Brain microvascular endothelial cell (primary cell): ENCODE measurements around the gene EXOG.

Experiments used
- DNase-seq: peaks from one replicate; pipeline ENCODE4 v3.0.0-alpha.2; 2020
- H3K27ac ChIP-seq: fragments of 250-450 bp; sonication (Bioruptor Pico); 2 replicates; pipeline ENCODE4 v1.5.1; 2020; ENCODE audit warnings: mild to moderate bottlenecking, moderate library complexity
- H3K27me3 ChIP-seq: fragments of 250-450 bp; sonication (Bioruptor Pico); replicated peaks from 2 replicates; pipeline ENCODE4 v1.5.1; 2020; ENCODE audit warnings: mild to moderate bottlenecking
- H3K36me3 ChIP-seq: fragments of 250-450 bp; sonication (Bioruptor Pico); replicated peaks from 2 replicates; pipeline ENCODE4 v1.5.1; 2020; ENCODE audit warnings: mild to moderate bottlenecking
- H3K4me3 ChIP-seq: 2 replicates; pipeline ENCODE4 v1.5.1; 2011; ENCODE audit warnings: low read depth, mild to moderate bottlenecking, control low read depth, low read length, moderate library complexity
- CTCF ChIP-seq: IDR thresholded peaks from 2 replicates; pipeline ENCODE4 v1.5.1; 2011; ENCODE audit warnings: low read depth, mild to moderate bottlenecking, moderate library complexity, low read length, control low read depth, inconsistent platforms; ENCODE audit errors: missing control alignments
- in situ Hi-C: cut with HindIII; loops from 2 replicates; pipeline ENCODE4 v1.10.0; 2017; ENCODE audit warnings: low sequenced_read_pairs, low pct_ligation_motif_present

EXOG gene

GRCh38 chr3:38496131-38496910, at the start of gene EXOG:
EXOG (plus strand) TSS chr3:38496340; CDS start chr3:38496368, 28 bp downstream.
- Histone ChIP-seq H3K4me3 (peak within 1 kb of the TSS; percentile 86), H3K27me3 (no peaks in the 10 kb centered on the region), H3K36me3 (peaks cover 3% of the 10 kb centered on the region), H3K27ac (peak within 1 kb of the TSS; percentile 48)
- in situ Hi-C loops: no loop called here
- TF ChIP-seq CTCF: peak; percentile 88
- peak; percentile 86 for DNase-seq

GRCh38 chr3:38446812-38447211, 49.3 kb upstream of the EXOG start:
- no peak for TF ChIP-seq CTCF
- no peak for DNase-seq
- in situ Hi-C loops: no loop called here
- Histone ChIP-seq H3K27ac (no peak overlapping the region), H3K36me3 (no peaks in the 10 kb centered on the region), H3K4me3 (no peak overlapping the region), H3K27me3 (no peaks in the 10 kb centered on the region)

GRCh38 chr3:38450853-38451252, 45.3 kb upstream of the EXOG start:
- in situ Hi-C loops: no loop called here
- no peak overlapping the region for H3K4me3 ChIP-seq
- no peak for DNase-seq
- no peaks in the 10 kb centered on the region for H3K27me3 ChIP-seq
- H3K36me3 ChIP-seq: no peaks in the 10 kb centered on the region
- TF ChIP-seq CTCF: no peak
- no peak overlapping the region for H3K27ac ChIP-seq

- Histone ChIP-seq H3K27me3 (no peaks in the 10 kb centered on the region), H3K4me3 (peak within 1 kb of the TSS; percentile 67), H3K27ac (no peak within 1 kb of the TSS), H3K36me3 (no peaks in the 10 kb centered on the region)
- in situ Hi-C loops: no loop called here
- peak; percentile 45 for DNase-seq
- TF ChIP-seq CTCF: no peak
Measured at GRCh38 chr3:38453075-38453912, 42.8 kb upstream of the EXOG start, which contains the start of gene ACVR2B. ACVR2B (plus strand) TSS chr3:38453890; CDS start chr3:38454323, 433 bp downstream.

- TF ChIP-seq CTCF: no peak
- Histone ChIP-seq H3K36me3 (no peaks in the 10 kb centered on the region), H3K27me3 (no peaks in the 10 kb centered on the region), H3K4me3 (peak overlapping the region; percentile 67), H3K27ac (no peak overlapping the region)
- no peak for DNase-seq
- in situ Hi-C loops: no loop called here
Measured at GRCh38 chr3:38453913-38454177, 42.3 kb upstream of the EXOG start.
